Parathyroid adenoma (tissue), 2 donors: Measurements from ENCODE around the gene SPIN1.

Source experiments
- H2AFZ ChIP-seq: fragments of 300-600 bp; sonication (generic); one replicate; pipeline ENCODE4 v1.7.0; 2017; ENCODE audit warnings: antibody characterized with exemption, mild to moderate bottlenecking
- H3K27ac ChIP-seq: fragments of 300-600 bp; sonication (generic); one replicate; pipeline ENCODE4 v1.7.0; 2017
- H3K27me3 ChIP-seq: fragments of 300-600 bp; sonication (generic); one replicate; pipeline ENCODE4 v1.7.0; 2017; ENCODE audit warnings: low read length; ENCODE audit not compliant: control insufficient read depth, insufficient read depth
- H3K36me3 ChIP-seq: fragments of 300-600 bp; sonication (generic); one replicate; pipeline ENCODE4 v1.7.0; 2017; ENCODE audit warnings: low read length; ENCODE audit not compliant: control insufficient read depth, insufficient read depth
- H3K4me1 ChIP-seq: fragments of 300-600 bp; sonication (generic); one replicate; pipeline ENCODE4 v1.7.0; 2017; ENCODE audit warnings: control low read depth
- H3K4me2 ChIP-seq: fragments of 300-600 bp; sonication (generic); one replicate; pipeline ENCODE4 v1.7.0; 2017; ENCODE audit warnings: low read length
- H3K4me3 ChIP-seq: fragments of 300-600 bp; sonication (generic); one replicate; pipeline ENCODE4 v1.7.0; 2017; ENCODE audit warnings: low read depth, low read length
- H3K79me2 ChIP-seq: fragments of 300-600 bp; sonication (generic); one replicate; pipeline ENCODE4 v1.7.0; 2017; ENCODE audit warnings: control low read depth
- H3K9ac ChIP-seq: fragments of 300-600 bp; sonication (generic); one replicate; pipeline ENCODE4 v1.7.0; 2017; ENCODE audit warnings: mild to moderate bottlenecking
- H3K9me3 ChIP-seq: fragments of 300-600 bp; sonication (generic); one replicate; pipeline ENCODE4 v1.7.0; 2017; ENCODE audit warnings: low read length; ENCODE audit not compliant: control insufficient read depth
- CTCF ChIP-seq: fragments of 300-600 bp; sonication (generic); IDR thresholded peaks from one replicate; pipeline ENCODE4 v1.7.0; 2017; ENCODE audit warnings: antibody characterized with exemption, mild to moderate bottlenecking
- donor health status: primary hyperparathyroidism.

Gene SPIN1

DNA sequence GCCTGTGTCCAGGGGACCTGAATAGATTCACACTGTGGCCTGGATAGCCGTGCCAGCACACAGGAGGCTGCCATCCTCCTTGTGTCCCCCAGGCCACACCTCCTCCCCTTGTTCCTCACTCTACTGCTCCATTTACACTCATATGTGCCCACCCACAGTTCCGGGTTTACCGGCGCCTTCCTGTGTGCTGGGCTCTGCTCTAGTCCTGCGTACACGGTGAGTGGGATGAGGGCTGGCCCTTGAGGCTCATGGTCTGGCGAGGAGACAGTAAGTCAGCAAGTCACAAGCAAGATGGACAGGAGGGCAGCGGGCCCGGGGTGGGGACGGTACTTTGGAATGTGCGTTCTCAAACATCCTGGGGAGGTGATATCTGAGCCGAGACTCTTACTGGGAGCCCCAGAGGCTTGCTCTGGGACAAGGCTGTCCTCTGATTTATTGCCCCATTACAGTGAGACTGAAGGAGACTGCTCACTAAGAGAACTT lies 114.3 kb downstream of the SPIN1 start:
- no peak for TF ChIP-seq CTCF
- H2AFZ ChIP-seq: no peak overlapping the region

GRCh38 chr9:88503081-88503844 lies 115.0 kb downstream of the SPIN1 start:
- no peak for TF ChIP-seq CTCF
- no peak overlapping the region for H3K9ac ChIP-seq
- no peaks in the 10 kb centered on the region for H3K79me2 ChIP-seq
- no peak overlapping the region for H3K27ac ChIP-seq
- H3K36me3 ChIP-seq: no peaks in the 10 kb centered on the region
- no peaks in the 10 kb centered on the region for H3K27me3 ChIP-seq
- H3K4me3 ChIP-seq: no peak overlapping the region
- H3K4me1 ChIP-seq: no peaks in the 10 kb centered on the region
- no peak overlapping the region for H3K4me2 ChIP-seq
- H2AFZ ChIP-seq: no peak overlapping the region
- H3K9me3 ChIP-seq: no peaks in the 10 kb centered on the region

More for the DNA sequence above, 114.3 kb downstream of the SPIN1 start:
- H3K4me1 ChIP-seq: no peaks in the 10 kb centered on the region
- H3K9me3 ChIP-seq: no peaks in the 10 kb centered on the region
- no peaks in the 10 kb centered on the region for H3K27me3 ChIP-seq
- H3K27ac ChIP-seq: no peak overlapping the region
- H3K9ac ChIP-seq: no peak overlapping the region
- no peak overlapping the region for H3K4me2 ChIP-seq
- no peak overlapping the region for H3K4me3 ChIP-seq
- H3K36me3 ChIP-seq: no peaks in the 10 kb centered on the region
- H3K79me2 ChIP-seq: no peaks in the 10 kb centered on the region

DNA sequence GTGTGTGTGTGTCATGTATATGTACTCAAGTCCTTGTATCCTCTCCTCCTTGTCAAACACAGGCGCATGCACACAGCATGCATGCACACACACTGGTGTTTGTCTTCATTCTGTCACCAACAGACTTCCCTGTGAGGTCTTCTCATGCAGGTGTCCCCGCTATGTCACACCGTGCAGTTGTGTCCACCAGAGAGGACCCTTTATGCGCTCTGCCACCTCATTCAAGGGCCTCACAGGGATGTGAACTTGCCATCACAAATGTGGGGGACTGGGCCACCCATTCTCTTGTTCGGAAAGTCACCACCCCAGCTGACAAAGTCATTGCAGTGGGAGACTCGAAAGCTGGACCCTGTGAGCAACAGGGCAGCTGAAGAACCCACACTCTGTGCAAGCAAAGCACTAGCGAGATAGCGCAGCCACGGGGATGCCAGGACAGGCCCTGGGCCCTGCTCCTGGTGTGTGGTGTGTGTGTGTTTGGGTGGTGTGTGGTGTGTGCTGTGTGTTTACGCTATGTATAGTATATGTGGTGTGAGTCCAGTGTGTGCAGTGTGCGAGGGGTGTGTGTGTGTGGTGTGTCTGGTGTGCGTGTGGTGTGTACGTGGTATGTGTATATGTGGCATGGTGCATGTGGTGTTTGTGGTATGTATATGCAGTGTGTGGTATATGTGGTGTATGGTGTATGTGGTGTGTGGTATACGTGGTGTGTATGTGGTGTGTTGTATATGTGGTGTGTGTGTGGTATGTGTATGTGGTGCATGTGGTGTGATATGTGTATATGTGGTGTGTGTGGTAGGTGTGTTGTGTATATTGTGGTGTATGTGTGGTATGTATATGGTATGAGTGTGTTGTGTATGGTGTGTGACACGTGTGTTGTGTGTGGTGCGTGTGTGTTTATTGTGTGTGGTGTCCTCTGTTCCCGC lies 115.9 kb downstream of the SPIN1 start:
- Histone ChIP-seq H3K4me1 (no peaks in the 10 kb centered on the region), H3K27ac (no peak overlapping the region), H3K27me3 (no peaks in the 10 kb centered on the region), H3K79me2 (no peaks in the 10 kb centered on the region), H3K4me3 (no peak overlapping the region), H3K9me3 (no peaks in the 10 kb centered on the region), H3K36me3 (no peaks in the 10 kb centered on the region), H3K9ac (no peak overlapping the region), H3K4me2 (no peak overlapping the region), H2AFZ (no peak overlapping the region)
- TF ChIP-seq CTCF: no peak

- Histone ChIP-seq H3K27ac (no peak overlapping the region), H3K9me3 (no peaks in the 10 kb centered on the region), H3K4me2 (no peak overlapping the region), H3K36me3 (no peaks in the 10 kb centered on the region), H3K27me3 (no peaks in the 10 kb centered on the region), H2AFZ (no peak overlapping the region), H3K79me2 (no peaks in the 10 kb centered on the region), H3K4me1 (no peaks in the 10 kb centered on the region), H3K9ac (no peak overlapping the region), H3K4me3 (no peak overlapping the region)
- TF ChIP-seq CTCF: no peak
Observed at GRCh38 chr9:88508326-88508725, 120.1 kb downstream of the SPIN1 start.
